RWPE2 (cell line): ENCODE results near the gene NMT2.
A peak's percentile ranks its signal among the peaks of the same experiment; 100 is the strongest.
"Not testable (repeated sequence)": the region's sequence is repeated elsewhere in the genome, so short reads cannot be mapped to it uniquely, and the experiment has no call there.

Source experiments
- ATAC-seq: fragments of 200-7000 bp; cut with Tn5 transposase; 3 replicates; pipeline ENCODE4 v1.9.1; 2021; ENCODE audit warnings: low read depth
- DNase-seq: peaks from one replicate; pipeline ENCODE4 v3.0.0-alpha.2; 2020; ENCODE audit warnings: low spot score
- H3K27ac ChIP-seq: fragments of 450-650 bp; 2 replicates; pipeline ENCODE4 v1.5.1; 2017; ENCODE audit warnings: mild to moderate bottlenecking; ENCODE audit not compliant: poor library complexity, severe bottlenecking
- H3K27me3 ChIP-seq: fragments of 250-450 bp; sonication (Bioruptor Pico); 2 replicates; pipeline ENCODE4 v1.5.1; 2021; ENCODE audit warnings: mild to moderate bottlenecking, moderate library complexity; ENCODE audit not compliant: insufficient read depth, poor library complexity, severe bottlenecking
- H3K36me3 ChIP-seq: fragments of 250-450 bp; sonication (Bioruptor Pico); 2 replicates; pipeline ENCODE4 v1.5.1; 2020; ENCODE audit warnings: low read depth, mild to moderate bottlenecking, moderate library complexity
- H3K4me1 ChIP-seq: fragments of 250-450 bp; sonication (Bioruptor Pico); 2 replicates; pipeline ENCODE4 v1.5.1; 2021; ENCODE audit warnings: mild to moderate bottlenecking, moderate library complexity; ENCODE audit not compliant: insufficient read depth, poor library complexity, severe bottlenecking
- H3K4me3 ChIP-seq: fragments of 250-450 bp; sonication (Bioruptor Pico); 2 replicates; pipeline ENCODE4 v1.5.1; 2021; ENCODE audit warnings: mild to moderate bottlenecking, moderate library complexity; ENCODE audit not compliant: severe bottlenecking
- H3K9me3 ChIP-seq: fragments of 250-450 bp; sonication (Bioruptor Pico); 2 replicates; pipeline ENCODE4 v1.5.1; 2021; ENCODE audit warnings: mild to moderate bottlenecking, moderate library complexity; ENCODE audit not compliant: severe bottlenecking
- CTCF ChIP-seq: fragments of 450-650 bp; IDR thresholded peaks from one replicate; pipeline ENCODE4 v1.5.1; 2017; ENCODE audit warnings: mild to moderate bottlenecking, moderate library complexity; ENCODE audit not compliant: poor library complexity, severe bottlenecking

NMT2 gene

DNA sequence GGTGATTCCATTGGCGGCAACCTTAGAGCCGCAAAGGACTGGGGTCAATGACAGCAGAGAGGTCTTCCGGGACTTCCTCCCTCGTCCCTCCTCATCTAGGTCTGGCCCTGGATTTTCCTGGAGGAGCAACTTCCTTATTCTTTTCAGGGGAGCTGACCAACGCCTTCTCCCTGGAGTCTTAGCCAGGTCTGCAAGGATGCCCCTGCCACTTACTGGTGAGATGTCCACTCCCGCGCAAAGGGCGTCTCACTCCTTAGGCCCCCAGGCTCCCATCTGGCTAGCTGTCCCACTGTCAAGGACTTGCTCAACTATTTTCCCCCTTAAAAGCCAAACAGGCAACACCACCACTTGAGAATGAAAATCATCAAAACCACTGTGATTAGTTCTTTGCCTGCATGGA, 42.0 kb upstream of the NMT2 start:
- no peaks in the 10 kb centered on the region for H3K4me1 ChIP-seq
- no peak for DNase-seq
- H3K27ac ChIP-seq: no peak overlapping the region
- no peaks in the 10 kb centered on the region for H3K9me3 ChIP-seq
- no peak for ATAC-seq
- H3K4me3 ChIP-seq: no peak overlapping the region
- no peak for TF ChIP-seq CTCF
- H3K27me3 ChIP-seq: no peaks in the 10 kb centered on the region
- no peaks in the 10 kb centered on the region for H3K36me3 ChIP-seq

DNA sequence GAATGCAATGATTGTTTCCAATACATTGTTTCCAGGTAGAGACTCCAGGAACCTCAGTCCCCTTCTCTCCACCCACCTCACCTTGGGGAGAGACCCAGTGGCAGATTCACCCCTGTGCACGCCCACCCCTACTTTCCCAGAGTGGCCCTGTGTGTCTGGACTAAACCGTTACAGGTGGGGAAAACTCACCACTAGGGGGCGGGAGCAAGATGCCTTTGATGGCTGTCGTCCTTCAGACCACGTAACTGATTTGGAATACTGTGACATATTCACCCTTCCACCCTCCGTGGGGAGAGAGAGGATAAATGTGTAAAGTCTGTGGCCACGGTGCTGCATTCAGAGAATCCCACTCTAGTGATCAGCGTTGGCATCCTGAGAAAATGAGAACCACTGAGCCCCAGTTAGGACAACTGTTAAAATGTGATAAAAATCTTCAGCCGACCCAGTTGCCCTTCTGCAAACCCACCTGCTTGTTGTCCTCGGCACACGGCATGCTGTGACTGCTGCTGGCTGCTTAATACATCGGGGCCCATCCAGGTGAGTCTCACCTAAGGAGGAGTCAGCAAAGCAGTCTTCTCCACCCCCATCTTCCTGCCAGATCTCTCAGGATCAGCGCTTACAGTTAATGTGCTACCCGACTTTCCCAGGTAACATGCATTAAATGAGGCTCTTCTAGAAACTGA, 41.5 kb upstream of the NMT2 start:
- Histone ChIP-seq H3K4me1 (no peaks in the 10 kb centered on the region), H3K4me3 (no peak overlapping the region), H3K36me3 (no peaks in the 10 kb centered on the region), H3K27ac (no peak overlapping the region), H3K9me3 (no peaks in the 10 kb centered on the region), H3K27me3 (no peaks in the 10 kb centered on the region)
- TF ChIP-seq CTCF: peak; percentile 78
- peak; percentile 67; the same call in 2 of the 3 replicates for ATAC-seq
- no peak for DNase-seq

DNA sequence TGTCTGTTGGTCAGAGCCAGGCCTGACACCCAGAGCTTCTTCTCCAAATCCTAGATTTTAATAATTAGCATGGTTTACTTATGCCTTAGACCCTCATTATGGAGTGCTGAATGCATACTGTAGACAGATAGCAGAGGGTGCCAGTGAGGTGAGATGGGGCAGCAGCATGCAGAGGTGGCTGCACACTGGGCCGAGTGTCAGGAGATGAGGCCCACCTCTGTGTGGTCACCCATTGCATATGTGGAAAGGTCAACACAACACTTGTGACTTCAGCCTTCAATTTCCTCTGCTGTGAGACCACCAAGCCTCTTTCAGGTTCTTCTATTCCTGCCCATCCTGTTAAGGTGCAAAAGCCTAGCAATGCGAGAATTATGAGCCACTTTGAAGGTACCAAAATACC, 39.7 kb upstream of the NMT2 start:
- Histone ChIP-seq H3K36me3 (no peaks in the 10 kb centered on the region), H3K9me3 (no peaks in the 10 kb centered on the region), H3K27me3 (no peaks in the 10 kb centered on the region), H3K4me1 (no peaks in the 10 kb centered on the region), H3K27ac (no peak overlapping the region), H3K4me3 (no peak overlapping the region)
- TF ChIP-seq CTCF: no peak
- no peak for DNase-seq
- ATAC-seq: no peak

GRCh38 chr10:15207410-15207809, 38.9 kb upstream of the NMT2 start:
- H3K4me3 ChIP-seq, H3K27me3 ChIP-seq, H3K36me3 ChIP-seq, H3K4me1 ChIP-seq, H3K27ac ChIP-seq, DNase-seq, ATAC-seq, H3K9me3 ChIP-seq: not testable (repeated sequence)

DNA sequence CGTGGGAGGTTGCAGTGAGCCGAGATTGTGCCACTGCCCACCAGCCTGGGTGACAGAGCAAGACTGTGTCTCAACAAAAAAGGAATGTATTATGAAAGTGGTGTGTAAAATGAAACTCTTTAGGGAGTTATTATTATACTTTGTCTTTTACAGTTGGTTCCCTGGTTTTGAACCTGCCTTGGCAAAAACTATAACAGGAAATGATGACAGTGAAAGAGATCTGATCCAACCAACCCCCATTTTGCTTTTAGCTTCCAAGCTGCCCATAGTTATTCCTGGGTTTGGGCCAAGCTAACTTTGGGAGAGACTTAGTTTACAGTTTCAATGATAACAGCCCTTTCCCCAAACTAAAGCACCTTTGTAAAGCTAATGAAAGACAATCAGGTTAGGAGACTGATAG, 34.1 kb upstream of the NMT2 start:
- DNase-seq (no peak), ATAC-seq (no peak)
- H3K36me3 ChIP-seq: no peaks in the 10 kb centered on the region
- TF ChIP-seq CTCF: no peak
- peaks cover 27% of the 10 kb centered on the region for H3K4me1 ChIP-seq
- H3K27me3 ChIP-seq: no peaks in the 10 kb centered on the region
- no peaks in the 10 kb centered on the region for H3K9me3 ChIP-seq
- H3K27ac ChIP-seq: peak overlapping the region; percentile 69
- H3K4me3 ChIP-seq: no peak overlapping the region

DNA sequence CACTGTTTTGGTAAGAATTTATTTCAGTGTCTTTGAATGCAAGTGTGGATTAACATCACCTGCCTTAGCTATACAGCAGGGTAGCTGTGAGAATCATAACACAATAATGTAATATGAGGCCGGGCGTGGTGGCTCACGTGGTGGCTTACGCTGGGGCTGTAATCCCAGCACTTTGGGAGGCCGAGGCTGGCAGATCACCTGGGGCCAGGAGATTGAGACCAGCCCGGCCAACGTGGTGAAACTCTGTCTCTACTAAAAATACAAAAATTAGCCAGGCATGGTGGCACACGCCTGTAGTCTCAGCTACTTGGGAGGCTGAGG, 33.8 kb upstream of the NMT2 start:
- not testable (repeated sequence) for DNase-seq, H3K27me3 ChIP-seq

More for the DNA sequence above, 33.8 kb upstream of the NMT2 start:
- H3K4me3 ChIP-seq, H3K9me3 ChIP-seq, ATAC-seq, H3K36me3 ChIP-seq: not testable (repeated sequence)
- Histone ChIP-seq H3K4me1 (peaks cover 31% of the 10 kb centered on the region), H3K27ac (peak overlapping the region; percentile 69)
